Esophagus (tissue), 2 donors: ENCODE data around the gene INIP. TPM values are rescaled to one million over a fixed set of nuclear protein-coding genes. Genes with fewer than 3 reads are reported as not detected.

Source experiments
- H3K27ac ChIP-seq, 2 donors: one replicate each; pipeline ENCODE4 v1.5.1; 2013; ENCODE audit warnings: low read depth in 2 of 2, mild to moderate bottlenecking in 2 of 2, inconsistent platforms in 1 of 2, low read length in 1 of 2, moderate library complexity in 1 of 2
- H3K27me3 ChIP-seq, 2 donors: one replicate each; pipeline ENCODE4 v1.6.1; 2013; ENCODE audit warnings: low read length in 2 of 2, control low read depth in 1 of 2, mild to moderate bottlenecking in 1 of 2; ENCODE audit not compliant: insufficient read depth in 2 of 2, control insufficient read depth in 1 of 2
- H3K36me3 ChIP-seq, 2 donors: one replicate each; pipeline ENCODE4 v1.6.1; 2013; ENCODE audit warnings: low read length in 1 of 2; ENCODE audit not compliant: control insufficient read depth in 2 of 2, insufficient read depth in 2 of 2
- H3K4me1 ChIP-seq, 2 donors: one replicate each; pipeline ENCODE4 v1.6.1; 2013; ENCODE audit warnings: low read length in 1 of 2; ENCODE audit not compliant: control insufficient read depth in 2 of 2, insufficient read depth in 2 of 2
- H3K4me3 ChIP-seq, 2 donors: one replicate each; pipeline ENCODE4 v1.5.1; 2013; ENCODE audit warnings: low read length in 2 of 2, mild to moderate bottlenecking in 2 of 2, low read depth in 1 of 2, moderate library complexity in 1 of 2
- H3K9me3 ChIP-seq, 2 donors: one replicate each; pipeline ENCODE4 v1.6.1; 2013; ENCODE audit warnings: mild to moderate bottlenecking in 2 of 2, low read depth in 1 of 2, low read length in 1 of 2, moderate library complexity in 1 of 2; ENCODE audit not compliant: control insufficient read depth in 2 of 2, insufficient read depth in 1 of 2
- WGBS, 2 donors: extraction: QIAGEN DNeasy Blood & Tissue Kit; methylation state at CpG; one replicate each; pipeline ENCODE4 v1.1.7; 2013; 5-methylcytosine and 5-hydroxymethylcytosine counted together
- polyA plus RNA-seq, 2 donors: library from polyadenylated mRNA; stranded (reverse); fragments of 200-250 nt; gene quantifications; one replicate each; pipeline ENCODE4 v1.2.3, GENCODE V29; 2013
- donor health status: healthy with polysubstance abuse.
- donor health status: Bipolar disorder and iron deficiency.

Gene INIP
- polyA plus RNA-seq, 2 donors = 4.4 to 7.0 TPM

DNA sequence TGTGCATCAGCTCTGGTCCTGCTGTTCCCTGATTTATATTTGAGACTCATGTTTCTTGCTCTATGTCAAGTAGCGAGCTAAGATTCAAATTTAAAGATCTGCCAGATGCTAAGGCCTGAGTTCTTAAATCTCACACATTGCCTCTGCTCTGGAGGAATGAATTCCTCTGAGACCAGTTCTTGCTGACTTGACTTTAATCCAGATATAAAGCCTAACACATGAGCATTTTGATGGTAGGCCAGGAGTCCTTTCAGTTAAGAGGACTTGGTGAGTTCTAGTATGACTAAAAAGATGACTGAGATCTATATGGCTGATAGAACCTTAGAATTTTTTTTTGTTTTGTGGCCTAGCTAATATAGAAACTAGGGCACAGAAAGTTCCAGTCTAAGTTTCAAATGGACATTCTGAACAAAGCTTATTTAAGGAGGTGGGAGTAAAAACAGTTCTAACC, 1.3 kb upstream of the INIP start:
- no peaks in the 10 kb centered on the region for H3K9me3 ChIP-seq
- no peaks in the 10 kb centered on the region for H3K27me3 ChIP-seq
- no peaks in the 10 kb centered on the region for H3K4me1 ChIP-seq
- no peak overlapping the region for H3K4me3 ChIP-seq
- no peak overlapping the region for H3K27ac ChIP-seq
- no peaks in the 10 kb centered on the region for H3K36me3 ChIP-seq
- 78 to 82% methylated on average over 1 of the region's 1 CpG for WGBS, 2 donors

DNA sequence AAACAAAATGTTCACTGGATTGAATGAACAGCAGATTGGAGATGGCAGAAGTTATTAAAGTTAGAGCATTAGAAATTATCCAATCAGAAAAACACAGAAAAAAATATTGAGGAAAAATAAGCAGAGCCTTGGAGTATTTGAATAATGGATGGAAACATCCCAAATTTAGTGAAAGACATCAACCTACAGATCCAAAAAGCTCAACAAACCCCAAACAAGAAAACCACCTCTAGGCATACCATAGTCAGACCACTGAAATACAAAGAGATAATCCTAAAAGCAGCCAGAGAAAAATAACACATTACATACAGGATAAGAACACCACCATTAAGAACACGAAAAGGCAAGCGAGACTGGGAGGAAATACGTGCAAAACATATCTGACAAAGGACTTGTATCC, 5.2 kb downstream of the INIP start:
- H3K27ac ChIP-seq = no peak overlapping the region
- peaks cover 0 to 2% of the 10 kb centered on the region in 2 donors for H3K36me3 ChIP-seq
- no peaks in the 10 kb centered on the region for H3K9me3 ChIP-seq
- no peaks in the 10 kb centered on the region for H3K27me3 ChIP-seq
- 96 to 98% methylated on average over 3 of the region's 3 CpGs for WGBS, 2 donors
- no peak overlapping the region for H3K4me3 ChIP-seq
- H3K4me1 ChIP-seq = no peaks in the 10 kb centered on the region

DNA sequence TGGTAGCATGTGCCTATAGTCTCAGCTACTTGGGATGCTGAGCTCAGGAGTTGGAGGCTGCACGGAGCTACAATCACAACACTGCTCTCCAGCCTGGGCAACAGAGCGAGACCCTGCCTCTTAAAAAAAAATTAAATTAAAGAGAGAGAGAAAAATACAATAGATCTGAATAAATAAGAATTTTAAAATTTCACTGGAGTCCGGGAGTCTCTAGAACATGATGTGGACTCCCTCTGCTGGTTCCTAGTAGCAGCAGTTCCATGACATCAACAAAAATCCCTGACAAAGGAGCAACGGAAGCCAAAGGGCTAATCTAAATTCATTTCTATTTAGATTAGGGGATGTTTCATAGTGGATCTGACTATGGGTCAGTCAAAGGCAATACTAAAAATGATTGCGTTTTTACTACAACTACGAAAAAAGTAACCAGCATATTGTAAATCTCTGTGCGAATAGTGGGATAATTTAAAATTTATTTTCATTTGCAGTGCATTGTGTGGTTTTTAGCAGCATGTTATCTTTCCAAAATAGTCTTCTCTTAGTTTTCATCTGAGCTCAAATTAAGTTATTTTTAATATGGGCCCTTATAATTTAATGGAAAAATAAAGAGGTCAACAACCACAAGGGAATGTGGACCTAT, 6.7 kb downstream of the INIP start:
- Histone ChIP-seq H3K27me3 (no peaks in the 10 kb centered on the region), H3K4me1 (no peaks in the 10 kb centered on the region), H3K36me3 (peaks cover 0 to 2% of the 10 kb centered on the region in 2 donors), H3K4me3 (no peak overlapping the region), H3K9me3 (no peaks in the 10 kb centered on the region), H3K27ac (no peak overlapping the region)
- 77 to 78% methylated on average over 7 of the region's 7 CpGs for WGBS, 2 donors

DNA sequence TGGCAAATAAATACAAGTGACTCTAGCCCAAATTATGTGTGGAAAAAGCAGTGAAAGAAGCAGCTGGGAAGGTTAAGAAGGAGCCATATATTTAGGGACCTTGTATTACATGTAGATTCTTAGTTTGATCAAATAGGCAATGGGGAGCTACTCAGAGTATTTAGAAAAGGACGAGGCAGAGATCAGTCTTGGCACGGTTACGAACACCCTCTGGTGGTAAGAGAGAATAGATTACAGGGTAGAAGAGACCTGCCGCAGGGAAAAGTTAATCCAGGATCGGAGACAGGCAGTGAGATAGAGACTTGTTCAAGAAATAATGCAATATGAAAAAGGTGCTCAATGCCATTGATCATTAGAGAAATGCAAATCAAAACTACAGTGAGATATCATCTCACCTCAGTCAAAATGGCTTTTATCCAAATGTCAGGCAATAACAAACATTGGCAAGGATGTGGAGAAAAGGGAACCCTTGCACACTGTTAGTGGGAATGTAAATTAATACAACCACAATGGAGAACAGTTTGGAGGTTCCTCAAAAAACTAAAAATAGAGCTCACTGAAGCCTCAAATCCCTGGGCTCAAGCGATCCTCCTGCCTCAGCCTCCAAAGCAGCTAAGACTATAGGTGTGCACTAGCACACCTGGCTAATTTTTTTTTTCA, 12.0 kb downstream of the INIP start:
- Histone ChIP-seq H3K4me1 (no peaks in the 10 kb centered on the region), H3K4me3 (no peak overlapping the region), H3K27ac (no peak overlapping the region), H3K27me3 (no peaks in the 10 kb centered on the region), H3K36me3 (peaks cover 0 to 2% of the 10 kb centered on the region in 2 donors), H3K9me3 (no peaks in the 10 kb centered on the region)
- 44 to 48% methylated on average over 6 of the region's 6 CpGs for WGBS, 2 donors

DNA sequence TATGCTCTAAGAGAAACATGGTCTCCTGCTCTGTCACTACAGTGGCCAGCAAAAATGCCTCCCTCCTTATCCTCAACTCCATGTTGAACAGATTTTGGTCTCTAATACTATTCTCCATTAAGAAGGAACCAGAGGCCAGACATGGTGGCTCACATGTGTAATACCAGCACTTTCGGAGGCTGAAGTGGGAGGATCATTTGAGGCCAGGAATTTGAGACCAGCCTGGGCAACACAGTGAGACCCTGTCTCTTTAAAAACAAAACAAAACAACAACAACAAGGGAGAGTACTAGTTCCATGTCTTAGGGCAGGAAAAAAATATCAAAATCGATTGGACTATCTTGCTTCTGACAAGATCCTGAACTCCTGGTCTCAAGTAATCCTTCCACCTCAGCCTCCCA, 14.6 kb downstream of the INIP start:
- Histone ChIP-seq H3K36me3 (no peaks in the 10 kb centered on the region), H3K27ac (no peak overlapping the region), H3K27me3 (no peaks in the 10 kb centered on the region), H3K4me3 (no peak overlapping the region), H3K9me3 (no peaks in the 10 kb centered on the region), H3K4me1 (no peaks in the 10 kb centered on the region)
- 83 to 86% methylated on average over 2 of the region's 2 CpGs for WGBS, 2 donors

DNA sequence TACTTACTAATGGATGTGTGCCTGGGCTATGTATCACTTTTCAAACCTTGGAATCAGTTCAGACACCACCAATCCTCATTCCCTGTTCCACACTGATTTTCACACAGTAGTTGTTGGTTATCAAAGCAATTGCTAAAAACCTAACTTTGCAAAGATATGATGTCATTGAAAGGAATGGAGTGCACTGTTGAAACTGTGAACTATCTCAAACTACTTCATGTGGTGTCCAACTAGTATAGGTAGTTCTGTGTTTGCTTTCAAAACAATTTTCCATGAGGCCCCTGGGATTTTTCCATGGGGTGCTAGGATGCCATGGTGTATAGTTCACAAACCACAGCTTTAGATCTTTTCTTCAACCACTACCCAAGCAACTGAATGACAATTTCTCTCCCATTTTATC, 17.8 kb downstream of the INIP start:
- no peaks in the 10 kb centered on the region for H3K27me3 ChIP-seq
- H3K36me3 ChIP-seq = no peaks in the 10 kb centered on the region
- no peaks in the 10 kb centered on the region for H3K4me1 ChIP-seq
- no peak overlapping the region for H3K27ac ChIP-seq
- H3K9me3 ChIP-seq = no peaks in the 10 kb centered on the region
- H3K4me3 ChIP-seq = no peak overlapping the region

DNA sequence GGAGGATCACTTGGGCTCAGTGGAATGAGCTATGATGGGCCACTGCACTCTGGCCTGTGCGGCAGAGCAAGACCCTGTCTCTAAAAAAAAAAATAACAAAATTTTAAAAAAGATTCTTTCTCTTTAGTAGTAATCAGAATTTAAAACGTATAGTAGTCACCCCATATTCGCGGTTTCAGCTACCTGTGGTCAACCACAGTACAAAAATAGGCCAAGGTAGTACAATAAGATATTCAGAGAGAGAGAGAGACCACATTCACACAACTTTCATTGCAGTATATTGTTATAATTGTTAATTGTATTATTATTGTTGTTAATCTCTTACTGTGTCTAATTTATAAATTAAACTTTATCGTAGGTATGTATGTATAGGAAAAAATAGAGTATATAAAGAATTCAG, 18.7 kb downstream of the INIP start:
- H3K4me3 ChIP-seq = no peak overlapping the region
- H3K27ac ChIP-seq = no peak overlapping the region
- WGBS, 2 donors = 89 to 90% methylated on average over 5 of the region's 5 CpGs
- no peaks in the 10 kb centered on the region for H3K4me1 ChIP-seq
- no peaks in the 10 kb centered on the region for H3K27me3 ChIP-seq
- no peaks in the 10 kb centered on the region for H3K36me3 ChIP-seq
- no peaks in the 10 kb centered on the region for H3K9me3 ChIP-seq

DNA sequence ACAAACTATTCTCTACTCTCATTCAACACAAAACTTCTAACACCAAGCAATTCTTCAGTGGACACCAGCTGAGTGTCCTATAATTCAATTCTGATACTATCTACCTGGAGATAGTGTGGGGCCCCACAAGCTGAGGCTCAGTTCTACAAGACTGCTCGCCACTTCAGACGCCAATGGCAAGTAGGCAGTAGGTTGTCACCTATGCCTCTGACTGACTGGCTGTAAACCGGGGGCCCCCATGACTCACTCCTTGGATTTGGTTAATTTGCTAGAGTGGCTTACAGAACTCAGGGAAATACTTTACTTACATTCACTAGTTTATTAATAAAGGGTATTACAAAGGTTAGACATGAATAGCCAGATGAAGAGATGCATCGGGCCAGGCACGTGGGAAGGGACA, 21.5 kb downstream of the INIP start:
- Histone ChIP-seq H3K9me3 (no peaks in the 10 kb centered on the region), H3K36me3 (peaks cover 0 to 3% of the 10 kb centered on the region in 2 donors), H3K27me3 (no peaks in the 10 kb centered on the region), H3K4me1 (no peaks in the 10 kb centered on the region), H3K27ac (no peak overlapping the region), H3K4me3 (no peak overlapping the region)
- 93 to 98% methylated on average over 5 of the region's 5 CpGs for WGBS, 2 donors

DNA sequence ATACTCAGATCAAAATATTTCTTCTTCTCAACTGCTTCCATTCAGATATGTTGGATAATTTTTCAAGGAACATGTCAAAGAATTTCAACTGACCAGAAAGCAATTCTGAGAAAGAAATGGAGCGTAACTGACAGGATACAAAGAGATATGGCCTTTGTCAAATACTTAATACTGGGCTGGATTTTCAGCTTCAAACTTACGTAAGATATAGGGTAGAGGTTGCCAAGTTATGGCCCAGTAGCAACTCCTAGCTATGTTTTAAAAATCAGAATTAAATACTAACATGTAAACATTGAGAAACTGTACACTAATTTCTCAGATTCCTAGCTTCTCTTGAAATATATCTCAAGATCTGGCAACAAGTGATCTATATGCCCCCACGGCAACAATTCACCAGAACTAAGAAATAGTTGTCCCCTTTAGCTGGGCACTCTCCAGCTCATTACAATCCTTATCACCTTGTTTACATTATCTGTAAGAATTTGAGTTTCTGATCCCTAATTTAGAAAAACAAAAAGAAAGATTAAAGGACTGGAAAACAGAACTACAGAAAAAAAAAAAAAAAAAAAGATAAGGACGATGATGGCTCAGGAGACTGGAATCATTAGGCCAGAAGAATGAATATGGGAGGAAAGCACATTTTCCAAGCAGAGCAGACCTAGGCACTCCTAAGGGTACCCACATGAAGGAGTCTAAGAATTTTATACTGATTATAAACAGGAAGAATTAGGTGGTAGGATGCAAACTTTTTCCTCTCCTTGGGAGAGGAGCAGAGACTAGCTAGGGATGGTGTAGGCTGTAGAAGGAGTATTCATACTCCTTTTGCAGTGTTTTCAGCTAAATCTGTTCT, 23.0 kb downstream of the INIP start:
- peaks cover 4 to 8% of the 10 kb centered on the region in 2 donors for H3K36me3 ChIP-seq
- H3K4me3 ChIP-seq = no peak overlapping the region
- 72 to 78% methylated on average over 4 of the region's 4 CpGs for WGBS, 2 donors
- no peaks in the 10 kb centered on the region for H3K9me3 ChIP-seq
- H3K27me3 ChIP-seq = no peaks in the 10 kb centered on the region
- H3K4me1 ChIP-seq = no peaks in the 10 kb centered on the region
- H3K27ac ChIP-seq = no peak overlapping the region
